HG03064 (cell line): Measurements from ENCODE around the gene NXN.
"Not testable (repeated sequence)": the region's sequence is repeated elsewhere in the genome, so short reads cannot be mapped to it uniquely, and the experiment has no call there.

Experiments
- ATAC-seq: cut with Tn5 transposase; IDR thresholded peaks from one replicate; pipeline ENCODE4 v1.9.1; 2021; ENCODE audit warnings: low read depth; ENCODE audit not compliant: unreplicated experiment

NXN gene

DNA sequence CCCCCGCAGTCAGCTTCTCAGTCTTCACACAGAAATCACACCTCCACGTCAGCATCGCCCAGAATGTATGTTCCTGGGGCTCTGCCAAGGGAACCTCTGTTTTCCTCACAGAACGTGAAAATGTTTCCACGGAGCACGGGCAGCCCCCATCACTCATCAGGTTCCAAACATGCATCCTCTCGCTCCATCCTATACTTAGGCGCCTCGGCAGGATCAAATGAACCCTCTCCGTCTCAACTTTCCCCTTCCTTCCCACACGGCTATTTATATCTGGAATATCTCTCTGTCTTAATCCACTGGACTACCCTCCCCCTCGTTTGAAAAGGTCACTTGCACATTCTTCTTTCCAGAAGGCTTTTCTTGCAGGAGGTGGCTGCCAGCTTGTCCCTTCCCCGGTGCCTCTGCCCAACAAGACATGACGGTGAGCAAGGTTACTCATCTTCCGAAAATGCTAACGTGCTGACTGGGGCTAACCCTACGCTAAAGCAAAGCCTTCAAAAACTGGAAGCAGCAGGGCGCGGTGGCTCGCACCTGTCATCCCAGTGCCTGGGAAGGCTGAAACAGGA is 21.6 kb downstream of the NXN start:
- no peak for ATAC-seq

DNA sequence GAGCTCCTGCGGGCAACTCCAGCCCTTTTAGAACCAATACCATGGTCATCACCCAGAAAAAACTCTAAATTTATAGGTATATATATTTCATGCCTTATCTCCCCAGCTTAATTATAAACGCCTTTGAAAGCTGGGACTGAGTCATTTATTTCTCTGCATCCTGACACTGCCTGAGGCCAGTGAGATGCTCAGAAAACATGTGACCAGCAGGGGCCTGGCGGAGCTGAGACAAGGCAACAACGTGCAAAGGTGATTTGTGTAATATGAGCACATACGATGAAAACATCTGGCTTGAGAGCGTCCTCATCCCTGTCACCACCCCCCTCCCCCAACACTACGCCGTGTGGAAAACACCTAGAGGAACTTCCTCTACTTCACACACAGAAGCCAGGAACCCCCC is 22.7 kb downstream of the NXN start:
- no peak for ATAC-seq

DNA sequence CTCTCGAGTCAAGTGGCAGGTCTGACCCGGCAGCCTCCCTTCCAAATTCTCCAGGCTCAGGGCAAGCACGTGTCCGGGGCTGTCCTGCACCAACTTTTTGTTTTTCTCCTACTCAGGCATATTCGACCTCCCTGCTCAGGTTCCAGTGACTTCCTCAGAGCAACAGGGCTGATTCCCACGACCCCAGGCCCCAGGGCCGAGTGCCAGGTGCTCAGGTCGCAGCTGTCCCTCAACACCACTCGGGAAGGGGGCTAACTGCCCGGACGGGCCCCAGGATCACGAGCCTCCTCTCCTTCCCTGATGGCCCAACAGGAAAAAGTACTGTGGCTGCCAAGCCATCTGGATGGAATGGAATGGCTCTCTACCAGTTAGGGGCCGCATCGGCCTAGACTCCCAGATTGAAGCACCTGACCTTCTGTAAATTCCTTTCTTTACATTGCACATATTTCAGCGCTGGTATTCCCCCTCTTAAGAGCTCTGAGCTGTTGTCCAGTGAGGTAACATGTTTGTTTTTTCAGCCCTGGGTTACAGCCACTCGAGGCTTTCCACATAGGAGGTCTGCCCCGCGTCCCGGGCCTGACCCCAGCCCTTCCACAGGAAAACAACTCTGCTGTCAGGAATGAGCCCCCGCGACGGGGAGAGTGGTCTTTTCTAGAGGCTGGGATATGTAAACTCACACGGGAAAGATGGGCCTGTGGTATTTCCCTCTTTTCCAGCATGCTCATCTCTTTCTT is 25.0 kb downstream of the NXN start:
- ATAC-seq: no peak

DNA sequence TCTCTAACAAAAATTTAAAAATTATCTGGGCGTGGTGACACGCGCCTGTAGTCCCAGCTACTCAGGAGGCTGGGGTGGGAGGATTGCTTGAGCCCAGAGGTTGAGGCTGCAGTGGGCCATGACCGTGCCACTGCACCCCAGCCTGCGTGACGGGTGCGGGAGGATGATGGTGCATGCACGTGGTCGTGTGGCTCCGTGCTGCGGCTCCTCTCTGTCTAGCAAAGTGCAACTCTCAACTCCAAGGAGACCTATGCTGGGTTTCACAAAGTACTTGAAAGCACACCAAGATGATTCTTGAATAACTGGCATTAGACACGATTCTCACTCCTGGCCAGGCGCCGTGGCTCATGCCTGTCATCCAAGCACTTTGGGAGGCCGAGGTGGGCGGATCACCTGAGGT is 25.8 kb downstream of the NXN start:
- no peak for ATAC-seq

DNA sequence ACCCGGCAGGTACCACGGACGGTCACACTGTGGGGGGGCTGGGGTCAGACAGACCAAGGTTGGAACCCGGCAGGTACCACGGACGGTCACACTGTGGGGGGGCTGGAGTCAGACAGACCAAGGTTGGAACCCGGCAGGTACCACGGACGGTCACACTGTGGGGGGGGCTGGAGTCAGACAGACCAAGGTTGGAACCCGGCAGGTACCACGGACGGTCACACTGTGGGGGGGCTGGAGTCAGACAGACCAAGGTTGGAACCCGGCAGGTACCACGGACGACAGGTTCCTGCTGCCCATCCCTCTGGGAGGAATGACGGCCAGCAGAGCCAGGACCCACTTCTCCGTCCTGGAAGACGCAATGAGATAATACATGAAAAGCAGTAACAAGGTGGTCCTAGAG is 27.0 kb downstream of the NXN start:
- ATAC-seq: not testable (repeated sequence)

DNA sequence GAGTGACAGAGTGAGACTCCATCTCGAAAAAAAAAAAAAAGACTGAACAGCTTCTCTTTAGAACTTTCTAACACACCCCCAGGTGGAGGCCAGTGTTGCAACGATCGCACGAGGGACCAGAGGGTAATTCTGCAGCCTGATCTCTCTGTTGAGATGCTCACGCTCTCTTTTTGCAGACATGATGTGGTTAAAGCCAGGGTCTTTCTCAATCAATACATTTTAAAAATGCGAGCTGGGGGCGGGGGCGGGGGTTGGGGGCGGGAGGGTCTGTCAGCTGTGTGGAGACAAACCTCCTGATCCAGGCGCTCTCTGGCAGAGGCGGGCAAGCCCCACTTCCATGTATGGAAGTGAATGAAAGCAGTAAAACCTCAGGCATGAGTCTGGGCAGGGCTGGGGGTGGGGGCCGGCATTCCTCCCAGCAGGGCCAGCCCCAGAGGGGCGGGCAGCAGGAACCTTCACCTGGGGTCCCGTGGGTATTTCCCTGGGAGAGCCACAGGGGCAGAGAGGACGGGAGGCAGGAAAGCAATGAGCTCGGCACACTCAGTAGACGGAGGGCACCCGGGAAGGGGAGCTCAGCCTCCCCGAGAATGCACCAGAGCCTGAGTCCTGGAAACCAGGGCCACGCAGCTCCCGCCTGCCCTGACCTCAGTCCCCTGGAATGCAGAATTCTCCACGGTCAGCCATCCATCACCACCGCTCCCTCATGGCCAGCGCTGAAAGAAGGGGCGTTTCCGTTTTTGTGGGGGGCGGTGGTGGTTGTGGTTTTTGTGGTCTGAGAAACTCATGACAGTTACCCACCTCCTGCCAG is 28.0 kb downstream of the NXN start:
- no peak for ATAC-seq

DNA sequence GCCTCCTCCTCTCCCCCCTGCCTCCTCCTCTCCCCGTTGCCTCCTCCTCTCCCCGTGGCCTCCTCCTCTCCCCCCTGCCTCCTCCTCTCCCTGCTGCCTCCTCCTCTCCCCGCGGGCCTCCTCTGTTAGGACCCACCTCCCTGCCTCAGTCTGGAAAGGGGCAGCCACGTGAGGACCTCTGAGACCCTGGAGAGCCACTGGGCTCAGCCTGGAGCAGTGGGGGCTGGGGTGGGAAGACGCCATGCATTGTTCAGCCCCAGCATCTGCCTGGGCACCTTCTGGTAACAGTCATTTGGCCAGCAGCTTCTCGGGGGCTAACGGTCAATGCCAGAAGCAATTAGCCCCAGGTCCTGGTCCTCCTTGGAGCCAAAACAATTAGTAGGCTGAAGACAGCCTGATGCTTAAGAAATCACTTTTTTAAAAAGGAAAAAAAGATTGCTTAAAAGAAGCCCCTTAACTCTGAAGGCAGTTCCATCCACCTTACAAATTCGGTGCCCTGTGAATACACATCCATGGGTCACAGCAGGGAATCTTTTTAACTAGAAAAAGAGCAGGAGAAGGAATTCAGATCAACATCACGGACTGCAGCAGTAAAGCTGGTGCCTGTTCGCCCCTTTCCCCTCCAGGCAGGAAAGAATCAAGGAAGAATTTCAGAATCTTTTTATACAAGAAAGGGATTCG is 29.8 kb downstream of the NXN start:
- no peak for ATAC-seq

DNA sequence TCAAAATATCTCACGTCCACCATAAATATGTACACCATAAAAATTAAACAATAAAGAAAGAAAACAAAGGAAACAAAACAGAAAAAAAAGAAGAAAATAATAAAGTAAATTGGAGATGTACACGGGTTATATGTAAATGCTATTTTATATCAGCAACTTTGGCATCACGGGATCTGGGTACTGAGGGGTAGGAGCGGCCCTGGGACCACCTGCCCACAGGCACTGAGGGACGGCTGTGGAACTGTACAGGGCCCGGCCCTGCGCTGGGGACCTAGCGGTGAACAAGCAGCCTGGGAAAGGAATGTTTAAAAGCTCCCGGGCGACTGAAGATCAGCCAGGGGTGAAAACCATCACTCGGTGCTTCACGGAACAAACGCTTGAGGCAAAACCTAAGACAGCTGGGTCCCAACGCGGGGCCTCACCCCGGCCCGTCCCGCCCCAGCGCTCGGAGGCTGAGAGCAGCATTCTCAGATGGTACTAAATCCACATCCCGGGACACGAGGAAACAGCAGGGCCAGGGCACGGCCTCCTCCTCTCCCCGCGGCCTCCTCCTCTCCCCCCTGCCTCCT is 31.2 kb downstream of the NXN start:
- ATAC-seq: no peak

DNA sequence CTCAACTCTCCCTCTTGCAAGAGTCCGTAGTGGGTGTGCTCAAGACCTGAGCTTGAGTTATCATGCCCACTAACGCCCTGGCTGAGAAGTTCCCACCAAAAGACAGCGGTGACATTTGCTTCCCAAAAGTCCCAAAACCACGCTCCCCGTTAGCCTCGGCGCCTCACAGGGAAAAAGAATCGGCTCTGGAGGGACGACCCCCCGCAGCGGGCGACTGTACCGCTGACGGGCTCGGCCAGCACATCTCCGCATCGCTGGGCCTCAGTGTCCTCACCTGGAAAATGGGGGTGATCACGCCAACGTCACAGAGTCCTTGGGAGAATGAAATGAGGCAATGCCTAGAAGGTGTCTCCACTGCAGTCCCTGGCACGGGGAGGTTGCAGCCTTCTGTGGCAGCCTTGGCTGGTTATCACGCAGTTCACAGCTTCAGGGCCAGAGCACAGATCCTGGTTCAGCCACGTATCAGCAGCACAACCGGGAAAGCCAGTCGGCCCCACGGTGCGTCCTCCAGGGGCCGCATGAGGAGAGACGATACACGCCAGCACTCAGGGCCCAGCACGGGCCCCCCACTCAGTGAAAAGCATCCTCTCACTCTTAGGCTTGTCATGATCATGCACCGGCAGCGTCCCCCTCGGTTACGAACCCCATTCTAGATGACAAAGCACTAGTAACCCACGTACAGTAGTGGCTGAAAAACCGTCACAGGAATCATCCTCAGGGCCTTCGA is 32.9 kb downstream of the NXN start:
- ATAC-seq: no peak

DNA sequence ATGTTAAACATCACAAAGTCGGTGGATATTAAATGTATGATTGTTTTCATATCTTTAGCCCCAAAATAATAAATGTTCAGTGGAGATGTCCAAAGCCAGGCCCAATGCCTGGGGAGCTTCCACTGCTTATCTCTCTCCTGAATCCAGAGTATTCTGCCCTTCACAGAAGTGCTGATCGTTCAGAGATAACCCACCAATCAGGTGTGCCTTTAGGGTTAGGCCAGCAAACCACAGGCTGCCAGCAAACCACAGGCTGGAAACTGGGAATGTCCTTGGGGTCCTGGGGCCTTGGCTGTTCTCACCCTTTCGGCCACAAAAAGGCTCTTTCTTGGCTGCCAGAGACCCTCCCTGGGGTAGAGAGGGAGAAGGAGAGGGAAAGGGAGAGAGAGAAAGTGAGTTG is 33.9 kb downstream of the NXN start:
- ATAC-seq: no peak

DNA sequence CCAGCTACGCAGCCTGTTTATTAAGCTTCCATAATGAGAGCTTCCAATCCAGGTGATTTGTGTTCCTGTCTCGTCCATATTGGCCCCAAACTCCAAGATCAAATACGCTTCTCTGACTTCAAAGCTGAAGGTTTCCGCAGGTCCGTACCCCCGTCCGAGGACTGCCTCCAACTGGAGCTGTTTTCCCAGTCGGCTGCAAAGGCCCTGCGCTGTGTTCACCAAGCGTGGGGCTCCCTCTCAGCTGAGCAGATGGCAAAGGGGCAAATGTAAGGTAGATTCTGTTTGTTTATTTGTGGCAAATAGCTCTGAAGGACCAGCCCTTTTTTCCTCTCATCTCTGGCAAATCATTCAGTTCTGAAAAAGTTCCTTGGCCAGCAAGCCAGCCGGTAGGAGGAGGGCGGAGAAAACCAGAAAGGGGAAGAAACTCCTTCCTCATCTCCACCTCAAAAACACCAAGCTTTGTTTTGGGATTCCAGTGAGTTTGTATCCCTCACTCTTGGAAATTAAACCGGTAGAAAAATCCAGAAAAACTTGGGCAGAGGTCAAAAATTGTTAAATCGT is 35.2 kb downstream of the NXN start:
- no peak for ATAC-seq

DNA sequence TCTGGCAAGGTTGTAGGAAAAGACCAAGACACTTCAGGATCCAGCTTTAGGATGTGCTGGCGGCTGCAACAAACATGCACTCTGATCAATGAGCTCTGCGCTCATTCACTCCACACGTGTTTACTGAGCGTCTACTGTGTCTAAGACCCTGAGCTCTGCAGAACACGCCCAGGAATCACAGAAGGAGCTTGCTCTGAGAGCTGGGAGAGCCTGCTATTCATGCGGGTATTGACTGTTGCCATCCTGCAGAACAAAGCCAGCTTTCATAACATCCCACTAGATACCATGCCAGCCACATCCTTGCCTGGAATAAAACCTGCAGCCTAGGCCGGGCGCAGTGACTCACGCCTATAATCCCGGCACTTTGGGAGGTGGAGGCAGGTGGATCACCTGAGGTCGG is 44.1 kb downstream of the NXN start:
- no peak for ATAC-seq

DNA sequence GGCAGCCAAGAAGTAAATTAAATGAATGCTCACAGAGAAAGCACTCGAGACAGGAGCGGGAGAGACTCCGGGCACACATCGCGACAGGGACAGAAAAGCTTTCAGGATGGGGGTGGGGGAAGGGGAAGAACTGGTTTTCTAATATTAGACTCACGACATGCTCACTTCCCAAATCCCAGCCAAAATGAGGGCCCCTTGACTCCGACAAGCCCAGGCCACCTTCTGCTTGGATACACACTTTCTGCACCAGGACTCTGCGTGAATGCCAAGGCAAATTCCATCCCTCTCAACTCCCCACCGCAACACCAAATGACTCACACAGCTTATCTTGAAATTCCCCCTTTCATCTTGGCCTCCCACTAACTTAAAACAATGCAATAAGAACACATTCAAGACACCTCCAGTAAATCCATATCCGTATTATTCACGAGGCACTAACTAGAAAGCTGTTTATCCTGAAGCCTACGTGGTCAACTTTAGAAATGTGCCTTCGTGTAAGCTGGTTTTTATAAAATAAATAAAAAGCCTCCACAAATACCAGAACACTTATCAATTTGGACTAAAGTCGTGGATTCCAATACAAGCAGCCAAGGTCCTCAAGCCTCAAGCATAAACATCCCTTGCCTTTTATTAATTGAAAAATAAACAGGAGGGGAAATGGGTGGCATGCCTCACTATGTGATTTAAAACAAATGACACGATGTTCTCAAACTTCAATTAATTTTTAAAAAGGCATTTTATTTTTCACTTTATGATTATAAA is 46.1 kb downstream of the NXN start:
- no peak for ATAC-seq

DNA sequence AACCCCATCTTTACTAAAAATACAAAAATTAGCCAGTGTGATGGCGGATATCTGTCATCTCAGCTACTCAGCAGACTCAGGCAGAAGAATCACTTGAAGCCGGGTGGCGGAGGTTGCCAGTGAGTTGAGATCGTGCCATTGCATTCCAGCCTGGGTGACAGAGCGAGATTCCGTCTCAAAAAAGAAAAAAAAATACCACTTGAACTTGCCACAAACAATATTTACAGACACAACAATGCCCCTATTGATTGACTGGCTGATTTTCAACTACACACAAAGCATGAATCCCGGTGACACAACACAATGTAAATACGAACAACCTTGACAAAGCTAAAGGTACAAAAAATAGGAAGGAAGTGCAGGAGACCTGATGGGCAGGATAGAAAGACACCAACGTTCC is 49.3 kb downstream of the NXN start:
- no peak for ATAC-seq

DNA sequence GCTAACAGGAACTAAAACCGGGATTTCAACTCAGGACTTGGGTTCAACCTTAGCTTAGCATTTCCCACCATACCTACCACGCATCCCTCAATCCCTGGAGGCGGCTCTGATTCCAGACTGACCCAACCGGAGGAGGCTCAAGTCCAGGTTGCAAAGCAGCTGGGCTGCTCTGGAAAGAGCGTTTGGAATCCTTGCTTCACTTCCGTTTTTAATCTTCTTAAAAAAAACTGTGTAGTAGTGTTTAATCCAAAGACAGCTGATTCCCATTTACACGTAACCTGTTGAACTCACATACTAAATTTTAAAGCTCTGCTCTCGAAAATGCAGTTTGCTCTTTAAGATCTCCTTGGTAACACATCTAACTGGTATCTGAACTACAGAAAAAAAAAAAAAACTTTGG is 50.0 kb downstream of the NXN start:
- no peak for ATAC-seq

DNA sequence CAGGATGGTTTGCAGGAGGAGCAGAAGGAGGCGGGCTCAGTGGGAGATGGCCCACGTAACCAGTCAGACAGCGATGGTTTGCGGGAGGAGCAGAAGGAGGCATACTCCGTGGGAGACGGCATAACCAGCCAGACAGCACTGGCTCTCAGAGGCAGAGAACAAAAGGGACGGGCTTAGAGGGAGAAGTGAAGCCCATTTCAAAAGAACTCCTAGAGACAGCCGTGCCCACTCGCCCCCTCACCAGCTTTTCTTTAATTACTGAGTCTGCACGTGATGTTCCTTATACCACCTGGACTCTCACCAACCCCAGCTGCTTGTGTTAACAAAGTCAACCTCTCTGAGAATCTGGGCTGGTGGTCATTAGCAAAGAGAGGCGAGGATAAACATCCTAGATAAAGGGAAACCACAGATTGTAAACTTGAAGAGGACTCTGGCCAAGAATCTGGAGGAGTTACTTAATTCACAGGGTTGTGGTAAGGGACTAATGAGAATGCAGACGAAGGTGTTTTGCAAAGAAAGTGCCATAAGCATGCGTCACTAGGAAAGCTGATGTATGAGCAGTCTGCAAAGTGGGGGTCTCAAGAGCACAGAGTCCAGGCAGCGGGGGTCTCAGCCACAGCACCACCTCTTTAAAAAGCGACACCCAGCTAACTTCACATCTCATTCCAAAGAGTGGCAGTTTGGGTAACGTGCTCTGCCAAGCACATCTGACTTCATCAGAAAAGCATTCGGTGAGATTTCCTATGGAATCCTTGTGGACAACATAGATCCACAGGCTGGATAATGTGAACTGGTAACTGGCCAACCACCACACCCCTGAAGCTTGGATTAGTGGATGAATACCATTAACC is 51.7 kb downstream of the NXN start:
- no peak for ATAC-seq

DNA sequence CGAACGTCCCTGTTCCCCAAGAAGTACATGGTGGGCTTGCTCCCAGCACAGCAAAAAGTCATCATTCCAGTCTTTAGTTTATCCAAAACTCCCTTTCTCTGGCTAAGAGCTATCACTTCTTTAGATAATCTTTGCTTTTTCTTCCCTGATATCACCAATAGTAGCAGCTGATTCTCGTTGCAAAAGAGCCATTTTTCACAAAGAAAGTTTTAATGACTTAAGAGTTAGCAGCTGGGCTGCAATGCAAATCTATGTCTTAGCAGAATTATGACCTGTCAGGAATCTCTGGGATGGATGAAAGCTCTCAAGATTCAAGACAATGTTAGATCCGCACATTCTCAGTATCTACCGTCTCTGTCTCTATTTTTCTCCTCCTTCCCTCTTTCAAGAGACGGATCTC is 53.8 kb downstream of the NXN start:
- no peak for ATAC-seq

DNA sequence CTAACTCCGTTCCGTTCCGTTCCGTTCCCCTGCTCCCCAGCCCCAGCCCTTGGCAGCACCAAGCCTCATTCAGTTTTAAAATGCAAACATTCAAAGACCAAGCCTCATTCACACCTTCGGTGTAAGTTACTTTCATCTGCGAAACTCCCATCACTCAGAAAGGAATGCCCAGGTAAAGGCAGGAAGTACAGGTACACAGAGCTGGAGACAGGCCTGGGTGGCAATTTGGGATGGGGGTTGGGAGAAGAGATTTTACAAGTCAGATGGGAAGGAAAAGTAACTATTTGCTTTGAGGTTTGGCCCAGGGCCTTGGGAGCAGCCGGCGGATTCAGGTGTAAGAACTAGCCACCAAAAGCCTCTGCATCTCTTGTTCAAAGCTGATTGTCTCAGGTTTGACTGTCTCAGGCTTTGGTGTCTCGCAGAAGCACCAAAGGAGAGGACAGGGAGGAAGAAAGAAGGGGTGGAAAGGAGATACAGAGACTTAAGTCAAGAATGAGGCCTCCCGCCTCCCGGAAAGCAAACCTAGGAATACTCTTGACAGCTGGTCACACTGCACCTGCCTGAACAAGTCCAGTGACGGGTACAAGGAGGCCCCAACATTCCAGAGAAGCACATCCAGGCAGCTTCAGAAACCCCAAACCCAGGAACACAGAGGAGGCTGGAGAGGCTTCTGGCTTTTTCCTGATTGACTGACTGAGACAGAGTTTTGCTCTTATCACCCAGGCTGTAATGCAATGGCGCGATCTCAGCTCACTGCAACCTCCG is 54.7 kb downstream of the NXN start:
- ATAC-seq: no peak
